ENCODE measurements around the gene KRTAP2-2.

KRTAP2-2 gene

DNA sequence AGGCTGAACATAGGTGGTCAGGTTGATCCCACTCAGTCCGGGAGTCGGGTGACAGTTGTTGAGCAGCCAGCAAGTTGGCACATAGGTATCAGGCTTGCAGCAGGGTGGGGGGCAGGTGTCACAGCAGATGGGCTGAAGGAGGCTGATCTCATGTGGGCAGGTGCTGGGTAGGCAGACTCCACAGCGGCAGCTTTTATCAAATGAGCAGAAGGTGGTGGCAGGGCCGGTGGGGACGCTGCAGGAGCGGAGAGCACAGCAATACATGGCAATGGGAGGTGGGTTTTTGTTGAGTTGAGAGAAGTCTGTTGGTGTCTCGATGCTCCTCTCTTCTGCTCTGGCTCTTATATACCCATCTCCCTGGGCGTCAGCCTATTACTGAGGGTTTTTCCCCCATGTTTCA, 46.2 kb downstream of the KRTAP2-2 start, which contains the start of gene KRTAP3-1:
Gene KRTAP3-1, minus strand, starts transcription at position 318 of the 400 bp plus-strand sequence. Its CDS starts 54 bp downstream, at position 264.
- no peak for DNase-seq (ENCODE audit: low read depth)
- TF ChIP-seq, protein P1, sequence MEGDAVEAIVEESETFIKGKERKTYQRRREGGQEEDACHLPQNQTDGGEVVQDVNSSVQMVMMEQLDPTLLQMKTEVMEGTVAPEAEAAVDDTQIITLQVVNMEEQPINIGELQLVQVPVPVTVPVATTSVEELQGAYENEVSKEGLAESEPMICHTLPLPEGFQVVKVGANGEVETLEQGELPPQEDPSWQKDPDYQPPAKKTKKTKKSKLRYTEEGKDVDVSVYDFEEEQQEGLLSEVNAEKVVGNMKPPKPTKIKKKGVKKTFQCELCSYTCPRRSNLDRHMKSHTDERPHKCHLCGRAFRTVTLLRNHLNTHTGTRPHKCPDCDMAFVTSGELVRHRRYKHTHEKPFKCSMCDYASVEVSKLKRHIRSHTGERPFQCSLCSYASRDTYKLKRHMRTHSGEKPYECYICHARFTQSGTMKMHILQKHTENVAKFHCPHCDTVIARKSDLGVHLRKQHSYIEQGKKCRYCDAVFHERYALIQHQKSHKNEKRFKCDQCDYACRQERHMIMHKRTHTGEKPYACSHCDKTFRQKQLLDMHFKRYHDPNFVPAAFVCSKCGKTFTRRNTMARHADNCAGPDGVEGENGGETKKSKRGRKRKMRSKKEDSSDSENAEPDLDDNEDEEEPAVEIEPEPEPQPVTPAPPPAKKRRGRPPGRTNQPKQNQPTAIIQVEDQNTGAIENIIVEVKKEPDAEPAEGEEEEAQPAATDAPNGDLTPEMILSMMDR (IDR thresholded peaks at IDR 0.05; ENCODE audit: control insufficient read depth, insufficient read depth, low read depth, low read length, missing control alignments), result no peak

More for the DNA sequence above, 46.2 kb downstream of the KRTAP2-2 start, which contains the start of gene KRTAP3-1:
- no peak within 1 kb of the TSS for H3K4me3 ChIP-seq (ENCODE audit: control insufficient read depth, low read depth, low read length)

Measured in AG09309 (cell line).